Mesodermal cell (in vitro differentiated cells): ENCODE results near the gene LMBR1L.

Experiments used
- H3K27ac ChIP-seq: 2 replicates; pipeline ENCODE4 v1.7.0; 2013; ENCODE audit warnings: mild to moderate bottlenecking, low read depth, low read length, moderate library complexity; ENCODE audit not compliant: severe bottlenecking
- H3K36me3 ChIP-seq: 2 replicates; pipeline ENCODE4 v1.7.1; 2013; ENCODE audit warnings: mild to moderate bottlenecking, low read length, moderate library complexity; ENCODE audit not compliant: control insufficient read depth, insufficient read depth
- H3K4me1 ChIP-seq: one replicate; pipeline ENCODE4 v1.7.1; 2013; ENCODE audit warnings: mild to moderate bottlenecking, low read length; ENCODE audit not compliant: insufficient read depth, control insufficient read depth, poor library complexity, severe bottlenecking
- H3K4me3 ChIP-seq: 2 replicates; pipeline ENCODE4 v1.7.0; 2013; ENCODE audit warnings: low read length, control low read depth, mild to moderate bottlenecking; ENCODE audit not compliant: insufficient read depth, poor library complexity, severe bottlenecking; ENCODE audit errors: extremely low read depth
- H3K9me3 ChIP-seq: 2 replicates; pipeline ENCODE4 v1.7.1; 2013; ENCODE audit warnings: mild to moderate bottlenecking, low read length, moderate library complexity; ENCODE audit not compliant: control insufficient read depth
- WGBS, 2 experiments: methylation state at CpG; one replicate each; pipeline ENCODE4 v1.1.5; 2013; ENCODE audit warnings: missing lambda C conversion rate in 2 of 2; ENCODE audit not compliant: insufficient coverage in 2 of 2; 5-methylcytosine and 5-hydroxymethylcytosine counted together

The LMBR1L gene

DNA sequence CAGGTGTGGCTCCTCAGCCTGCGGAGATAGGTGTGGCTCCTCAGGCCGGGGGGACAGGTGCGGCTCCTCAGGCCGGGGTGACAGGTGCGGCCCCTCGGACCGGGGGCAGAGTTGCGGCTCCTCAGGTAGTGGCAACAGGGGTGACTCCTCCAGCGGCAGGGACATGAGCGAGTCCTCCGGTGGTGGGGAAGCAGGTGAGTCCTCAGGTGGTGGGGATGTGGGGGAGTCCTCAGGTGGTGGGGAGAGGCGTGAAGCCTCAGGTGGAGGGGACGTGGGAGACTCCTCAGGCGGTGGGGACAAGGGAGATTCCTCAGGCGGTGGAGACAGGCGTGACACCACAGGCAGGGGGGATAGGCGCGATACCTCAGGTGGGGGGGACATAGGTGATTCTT, 59.3 kb downstream of the LMBR1L start:
- Histone ChIP-seq H3K4me3 (no peak overlapping the region), H3K4me1 (peaks cover 28% of the 10 kb centered on the region), H3K36me3 (peaks cover 98% of the 10 kb centered on the region), H3K27ac (no peak overlapping the region), H3K9me3 (no peaks in the 10 kb centered on the region)
- 98% methylated on average over 9 to 18 of the region's 18 CpGs for WGBS, 2 experiments

DNA sequence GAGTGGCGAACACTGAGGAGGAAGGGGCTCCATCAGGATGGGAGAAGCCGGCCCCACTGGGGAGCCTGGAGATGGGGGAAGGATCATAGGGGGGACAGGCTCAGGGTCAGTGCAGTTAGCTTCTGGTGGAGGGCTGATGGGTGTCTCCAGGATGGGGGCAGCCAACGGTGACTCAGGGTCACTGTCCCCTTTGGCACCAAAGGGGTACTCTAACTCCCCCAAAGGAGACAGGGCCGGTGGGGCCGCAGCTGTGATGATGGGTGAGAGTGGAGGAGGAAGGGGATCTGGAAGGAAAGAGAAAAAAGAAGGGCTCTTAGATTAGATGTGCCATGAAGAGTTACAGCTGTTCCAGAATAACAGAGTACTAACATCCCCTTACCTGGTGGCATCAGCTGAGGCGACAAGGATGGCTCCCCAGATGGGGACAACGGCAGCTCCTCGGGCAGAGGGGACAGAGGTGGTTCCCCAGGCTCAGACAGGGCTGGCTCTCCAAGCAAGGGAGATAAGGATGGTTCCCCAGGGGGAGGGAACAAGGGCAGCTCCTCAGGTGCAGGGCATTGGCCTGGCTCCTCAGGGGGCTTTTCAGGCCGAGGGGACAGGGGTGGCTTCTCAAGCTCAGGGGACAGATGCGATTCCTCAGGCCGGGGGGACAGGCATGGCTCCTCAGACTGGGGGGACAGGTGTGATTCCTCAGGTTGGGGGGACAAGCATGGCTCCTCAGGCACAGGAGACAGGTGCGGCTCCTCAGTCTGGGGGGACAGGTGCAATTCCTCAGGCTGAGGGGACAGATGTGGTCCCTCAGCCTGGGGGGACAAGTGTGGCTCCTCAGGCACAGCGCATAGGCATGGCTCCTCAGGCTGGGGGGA, 59.9 kb downstream of the LMBR1L start:
- Histone ChIP-seq H3K27ac (no peak overlapping the region), H3K4me1 (peaks cover 22% of the 10 kb centered on the region), H3K36me3 (peaks cover 100% of the 10 kb centered on the region), H3K4me3 (no peak overlapping the region), H3K9me3 (no peaks in the 10 kb centered on the region)
- WGBS, 2 experiments, result 92 to 93% methylated on average over 8 to 11 of the region's 13 CpGs

DNA sequence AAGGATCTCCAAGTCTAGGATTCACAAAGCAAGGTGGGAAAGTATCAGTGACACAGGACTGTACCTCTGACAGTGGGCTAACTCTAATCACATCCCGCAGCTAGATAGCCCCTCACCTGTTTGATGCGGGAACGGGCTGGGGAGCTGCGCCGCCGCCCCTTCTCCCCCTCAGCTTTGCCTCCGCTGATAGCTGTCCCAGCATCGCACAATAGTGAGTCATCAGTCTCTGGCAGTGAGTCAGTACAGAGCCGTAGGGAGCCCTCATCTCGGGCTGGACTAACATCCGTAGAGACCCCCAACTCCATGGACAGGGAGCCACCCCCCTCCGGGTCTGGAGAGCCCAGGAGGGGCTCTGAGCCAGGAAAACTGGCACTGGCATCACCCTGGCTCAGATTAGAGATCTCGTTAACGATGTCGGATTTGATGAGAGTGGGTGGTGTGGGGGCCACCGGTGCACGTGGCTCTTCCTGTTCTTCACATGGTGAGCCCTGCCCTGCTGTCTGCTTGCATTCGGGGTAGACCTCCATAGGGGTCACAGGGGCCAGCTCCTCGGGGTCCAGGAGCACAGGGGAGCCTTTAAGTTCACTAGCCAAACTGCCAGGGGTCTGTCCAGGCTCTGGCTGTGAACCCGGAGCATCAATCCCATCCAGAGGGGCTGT, 61.0 kb downstream of the LMBR1L start:
- peaks cover 99% of the 10 kb centered on the region for H3K36me3 ChIP-seq
- WGBS, 2 experiments, result 90% methylated on average over 16 to 20 of the region's 20 CpGs
- no peak overlapping the region for H3K4me3 ChIP-seq
- H3K27ac ChIP-seq, result peak overlapping the region; percentile 26
- no peaks in the 10 kb centered on the region for H3K9me3 ChIP-seq
- peaks cover 20% of the 10 kb centered on the region for H3K4me1 ChIP-seq

DNA sequence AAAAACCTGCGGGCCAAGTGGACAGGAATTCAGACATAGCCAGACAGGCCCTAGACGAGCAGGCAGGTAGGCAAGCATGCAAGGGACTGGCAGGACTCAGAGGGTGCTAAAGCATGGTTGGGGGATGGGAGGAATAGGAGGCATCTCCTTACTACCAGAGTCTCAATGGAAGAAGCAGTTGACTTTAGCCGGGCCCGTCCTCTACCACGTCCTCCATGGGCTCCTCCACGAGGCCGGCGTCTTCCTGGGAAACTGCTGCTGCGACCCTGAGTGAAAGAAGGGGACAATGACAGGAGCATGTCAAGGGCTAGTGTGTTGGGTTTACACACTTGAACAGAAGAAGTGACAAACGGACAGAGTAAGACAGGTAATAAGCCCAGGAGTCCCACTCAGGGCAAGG, 61.7 kb downstream of the LMBR1L start:
- Histone ChIP-seq H3K36me3 (peaks cover 99% of the 10 kb centered on the region), H3K4me3 (no peak overlapping the region), H3K9me3 (no peaks in the 10 kb centered on the region), H3K4me1 (peaks cover 20% of the 10 kb centered on the region), H3K27ac (no peak overlapping the region)
- 98% methylated on average over 8 to 9 of the region's 10 CpGs for WGBS, 2 experiments
